ENCODE results near the gene RBM8A. TPM values are rescaled to one million over a fixed set of nuclear protein-coding genes. Genes with fewer than 3 reads are reported as not detected.

Gene RBM8A
- total RNA-seq, 4 donors from 2014 or later: 155 to 229 (median 200) TPM

DNA sequence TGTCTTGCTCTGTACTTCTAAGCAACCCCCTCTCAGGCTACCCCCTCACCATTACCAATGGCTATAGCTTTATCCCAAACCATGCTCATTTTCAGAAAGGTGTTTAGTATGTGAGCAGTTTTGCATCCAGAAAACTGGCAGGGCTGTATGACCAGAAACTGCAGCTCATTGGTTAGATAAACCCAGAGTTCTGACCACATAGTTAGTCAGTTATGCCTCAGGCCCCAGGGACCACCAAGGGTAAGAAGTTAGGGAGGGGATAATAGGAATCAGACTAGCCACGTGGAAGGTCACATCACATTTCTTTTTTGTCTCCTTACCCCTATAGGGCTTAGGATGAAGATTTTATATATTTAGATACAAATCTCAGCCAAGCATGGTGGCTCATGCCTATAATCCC lies 18.6 kb downstream of the RBM8A start:
- WGBS, 2 donors: 56 to 64% methylated on average over 1 of the region's 1 CpG
- intact Hi-C loops (cut with DNase I): no loop called here
- H3K27ac ChIP-seq: peak overlapping the region in 2 of 4 donors; percentile 7 to 16

DNA sequence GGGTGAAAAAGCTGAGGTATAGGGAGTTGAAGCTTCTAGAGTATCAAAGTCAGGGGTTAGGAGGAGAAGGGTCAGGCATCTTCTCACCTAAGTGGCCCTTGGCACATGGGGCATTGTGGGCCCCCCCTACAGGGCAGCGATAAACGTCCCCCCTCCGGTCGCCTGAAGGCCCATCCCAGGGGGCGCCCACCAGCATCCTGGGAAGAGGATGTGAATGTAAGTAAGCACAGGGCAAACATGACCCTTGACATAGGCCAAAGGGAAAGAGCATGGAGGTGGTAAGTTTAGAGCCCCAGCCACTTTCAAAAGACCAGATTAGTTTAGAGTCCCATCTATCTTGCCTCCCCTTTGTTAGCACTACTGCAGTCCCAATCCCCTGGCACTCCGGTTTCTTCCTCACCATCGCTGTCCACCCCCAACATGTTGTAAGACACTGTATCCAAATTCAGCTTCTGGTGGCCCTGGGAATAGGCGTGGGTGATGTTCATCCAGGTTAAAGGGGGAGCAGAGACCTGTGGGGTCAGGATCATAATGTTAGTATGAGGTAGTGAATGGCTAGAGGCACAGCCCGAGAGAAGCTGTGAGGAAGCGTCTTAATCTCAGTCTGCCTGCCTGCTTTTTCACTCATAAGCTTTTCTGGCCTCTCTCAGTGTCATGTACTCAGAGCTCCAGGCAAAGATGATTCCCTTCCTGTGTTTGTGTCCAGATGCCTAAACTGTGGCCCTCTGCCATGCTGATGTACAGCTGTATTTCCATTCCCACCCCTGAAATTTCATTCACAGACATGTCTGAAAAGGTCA lies 20.1 kb downstream of the RBM8A start:
- no peaks in the 10 kb centered on the region for H3K9me3 ChIP-seq
- H3K4me1 ChIP-seq: peaks cover 0 to 10% (median 0%) of the 10 kb centered on the region in 3 donors
- H3K36me3 ChIP-seq: peaks cover 3 to 19% (median 9%) of the 10 kb centered on the region in 3 donors
- intact Hi-C loops (cut with DNase I): no loop called here
- TF ChIP-seq POLR2A (IDR thresholded peaks at IDR 0.05): no peak
- TF ChIP-seq, protein P1, sequence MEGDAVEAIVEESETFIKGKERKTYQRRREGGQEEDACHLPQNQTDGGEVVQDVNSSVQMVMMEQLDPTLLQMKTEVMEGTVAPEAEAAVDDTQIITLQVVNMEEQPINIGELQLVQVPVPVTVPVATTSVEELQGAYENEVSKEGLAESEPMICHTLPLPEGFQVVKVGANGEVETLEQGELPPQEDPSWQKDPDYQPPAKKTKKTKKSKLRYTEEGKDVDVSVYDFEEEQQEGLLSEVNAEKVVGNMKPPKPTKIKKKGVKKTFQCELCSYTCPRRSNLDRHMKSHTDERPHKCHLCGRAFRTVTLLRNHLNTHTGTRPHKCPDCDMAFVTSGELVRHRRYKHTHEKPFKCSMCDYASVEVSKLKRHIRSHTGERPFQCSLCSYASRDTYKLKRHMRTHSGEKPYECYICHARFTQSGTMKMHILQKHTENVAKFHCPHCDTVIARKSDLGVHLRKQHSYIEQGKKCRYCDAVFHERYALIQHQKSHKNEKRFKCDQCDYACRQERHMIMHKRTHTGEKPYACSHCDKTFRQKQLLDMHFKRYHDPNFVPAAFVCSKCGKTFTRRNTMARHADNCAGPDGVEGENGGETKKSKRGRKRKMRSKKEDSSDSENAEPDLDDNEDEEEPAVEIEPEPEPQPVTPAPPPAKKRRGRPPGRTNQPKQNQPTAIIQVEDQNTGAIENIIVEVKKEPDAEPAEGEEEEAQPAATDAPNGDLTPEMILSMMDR (IDR thresholded peaks at IDR 0.05): no peak
- no peak for DNase-seq
- no peak overlapping the region for H3K4me3 ChIP-seq
- peak overlapping the region in 1 of 4 donors; percentile 1 for H3K27ac ChIP-seq
- WGBS, 2 donors: 78 to 85% methylated on average over 9 to 10 of the region's 10 CpGs
- H3K27me3 ChIP-seq: no peaks in the 10 kb centered on the region

More for the DNA sequence above, 18.6 kb downstream of the RBM8A start:
- Histone ChIP-seq H3K9me3 (no peaks in the 10 kb centered on the region), H3K4me3 (no peak overlapping the region), H3K4me1 (peaks cover 0 to 10% (median 0%) of the 10 kb centered on the region in 3 donors), H3K27me3 (no peaks in the 10 kb centered on the region), H3K36me3 (peaks cover 5 to 34% (median 13%) of the 10 kb centered on the region in 3 donors)
- TF ChIP-seq, protein P1 (IDR thresholded peaks at IDR 0.05): no peak
- TF ChIP-seq POLR2A (IDR thresholded peaks at IDR 0.05): no peak
- no peak for DNase-seq

DNA sequence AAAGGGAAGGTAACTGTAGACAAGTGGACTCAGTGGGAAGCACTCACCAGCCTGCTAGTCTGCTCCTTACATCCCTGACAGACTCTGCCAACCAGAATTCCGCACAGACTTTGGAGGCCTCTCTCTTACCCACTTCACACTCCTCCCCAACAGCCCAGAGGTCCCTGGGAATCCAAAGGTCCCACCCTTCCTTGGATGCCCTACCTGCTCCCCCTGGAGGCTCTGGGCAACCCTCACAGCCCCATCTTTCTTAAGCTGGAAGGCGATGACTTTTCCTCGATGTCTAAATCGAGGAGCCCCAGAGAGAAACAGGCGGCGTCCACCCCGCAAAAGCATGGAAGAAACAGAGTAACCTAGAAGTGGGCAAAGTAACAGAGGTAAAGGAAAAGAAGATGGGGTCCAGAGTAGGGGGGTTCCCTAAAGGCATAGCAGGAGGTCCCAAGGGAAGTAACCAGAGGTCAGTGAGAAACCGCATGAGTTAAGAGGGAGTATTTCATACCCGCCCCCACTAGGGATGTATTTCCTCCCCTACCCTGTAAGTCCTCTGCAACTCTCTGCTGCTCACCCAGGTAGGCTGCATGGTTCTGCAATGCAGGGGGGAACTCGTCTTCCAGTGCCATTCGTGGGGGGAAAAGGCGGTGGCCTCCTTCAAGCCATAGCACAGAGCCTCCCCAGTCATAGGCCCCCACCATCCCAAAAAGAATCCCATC lies 25.8 kb downstream of the RBM8A start:
- H3K36me3 ChIP-seq: peaks cover 0 to 8% (median 0%) of the 10 kb centered on the region in 3 donors
- no peak for DNase-seq
- 75 to 89% methylated on average over 6 to 7 of the region's 12 CpGs for WGBS, 2 donors

DNA sequence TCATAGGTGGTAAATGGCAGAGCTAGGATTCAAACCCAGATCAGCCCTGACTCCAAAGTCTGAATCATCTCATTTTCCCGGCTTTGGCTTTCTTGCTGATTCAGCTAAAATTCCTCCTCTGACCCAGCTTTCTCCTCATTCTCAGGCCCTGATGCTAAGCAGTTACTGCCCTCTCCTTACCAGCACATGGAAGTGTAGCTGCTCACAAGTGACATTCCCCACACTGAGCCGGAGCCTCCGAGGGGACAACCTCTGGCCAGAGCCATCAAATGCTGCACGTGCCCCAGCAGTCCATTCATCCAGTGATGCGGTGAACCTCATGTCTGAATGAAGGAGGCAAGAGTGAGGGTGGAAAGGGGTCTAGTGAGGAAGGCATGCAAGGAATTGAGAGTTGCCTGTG lies 28.5 kb downstream of the RBM8A start:
- H3K9me3 ChIP-seq: no peaks in the 10 kb centered on the region
- no peaks in the 10 kb centered on the region for H3K4me1 ChIP-seq
- no peak overlapping the region for H3K27ac ChIP-seq
- TF ChIP-seq, protein P1 (IDR thresholded peaks at IDR 0.05): no peak
- no peak for TF ChIP-seq POLR2A (IDR thresholded peaks at IDR 0.05)
- H3K27me3 ChIP-seq: no peaks in the 10 kb centered on the region
- H3K36me3 ChIP-seq: peaks cover 0 to 8% (median 0%) of the 10 kb centered on the region in 3 donors
- WGBS, 2 donors: 81 to 83% methylated on average over 3 to 5 of the region's 5 CpGs
- DNase-seq: no peak
- intact Hi-C loops (cut with DNase I): no loop called here
- no peak overlapping the region for H3K4me3 ChIP-seq

More for the DNA sequence above, 25.8 kb downstream of the RBM8A start:
- Histone ChIP-seq H3K27ac (no peak overlapping the region), H3K27me3 (no peaks in the 10 kb centered on the region), H3K4me1 (no peaks in the 10 kb centered on the region), H3K9me3 (no peaks in the 10 kb centered on the region), H3K4me3 (no peak overlapping the region)
- intact Hi-C loops (cut with DNase I): no loop called here
- TF ChIP-seq, protein P1 (IDR thresholded peaks at IDR 0.05): no peak
- TF ChIP-seq POLR2A (IDR thresholded peaks at IDR 0.05): no peak

DNA sequence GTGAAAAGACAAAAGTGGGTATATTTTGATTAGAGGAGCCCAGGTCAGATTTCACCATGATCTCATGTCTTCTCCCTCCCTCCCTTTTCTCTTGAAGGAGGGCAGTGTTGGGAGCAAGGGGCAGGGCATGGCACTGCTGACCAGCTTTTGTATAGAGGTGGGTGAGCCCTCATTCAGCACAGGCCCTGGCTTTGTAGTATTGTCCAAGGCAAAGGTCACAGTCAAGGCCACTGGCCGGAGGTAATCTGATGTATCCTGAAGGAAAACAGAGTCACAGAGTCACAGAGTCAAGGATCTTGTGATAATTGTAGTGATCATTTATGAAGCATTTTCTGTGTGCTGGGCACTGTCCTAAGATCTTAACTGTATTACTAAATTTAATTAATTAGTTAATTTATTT lies 29.3 kb downstream of the RBM8A start:
- intact Hi-C loops (cut with DNase I): no loop called here
- H3K9me3 ChIP-seq: no peaks in the 10 kb centered on the region
- H3K4me3 ChIP-seq: no peak overlapping the region
- no peak for TF ChIP-seq POLR2A (IDR thresholded peaks at IDR 0.05)
- TF ChIP-seq, protein P1 (IDR thresholded peaks at IDR 0.05): no peak
- H3K36me3 ChIP-seq: peaks cover 0 to 8% (median 0%) of the 10 kb centered on the region in 3 donors
- H3K27ac ChIP-seq: no peak overlapping the region
- no peaks in the 10 kb centered on the region for H3K27me3 ChIP-seq
- no peak for DNase-seq
- WGBS, 2 donors: 67 to 88% methylated on average over 1 of the region's 1 CpG
- peaks cover 0 to 4% (median 1%) of the 10 kb centered on the region in 3 donors for H3K4me1 ChIP-seq
